Esophagus muscularis mucosa (tissue), 4 donors: ENCODE data around the gene STK24. TPM values are rescaled to one million over a fixed set of nuclear protein-coding genes. Genes with fewer than 3 reads are reported as not detected.

Experiments
- DNase-seq: peaks from one replicate; pipeline ENCODE4 v3.0.0-alpha.2; 2017; ENCODE audit errors: extremely low spot score
- H3K27ac ChIP-seq, 4 donors: fragments of 200-600 bp; sonication (generic); replicated peaks in 1 of 4; 1 replicate in 3 of 4; 2 replicates in 1 of 4; pipeline ENCODE4 v1.5.1; 2016 to 2019; ENCODE audit warnings: mild to moderate bottlenecking in 1 of 4
- H3K27me3 ChIP-seq, 4 donors: fragments of 200-600 bp; sonication (generic); one replicate each; pipeline versions ENCODE4 v1.5.1 to v1.6.0; 2016 to 2019
- H3K36me3 ChIP-seq, 4 donors: fragments of 200-600 bp; sonication (generic); one replicate each; pipeline ENCODE4 v1.5.1; 2016 to 2019
- H3K4me1 ChIP-seq, 4 donors: fragments of 200-600 bp; sonication (generic); one replicate each; pipeline ENCODE4 v1.5.1; 2016 to 2019
- H3K4me3 ChIP-seq, 4 donors: fragments of 200-600 bp; sonication (generic); 1 replicate in 2 of 4; 2 replicates in 2 of 4; pipeline ENCODE4 v1.5.1; 2016 to 2019; ENCODE audit warnings: mild to moderate bottlenecking in 4 of 4, moderate library complexity in 1 of 4
- H3K9me3 ChIP-seq, 4 donors: fragments of 200-600 bp; sonication (generic); 1 replicate in 3 of 4; 2 replicates in 1 of 4; pipeline ENCODE4 v1.5.1; 2016 to 2019
- CTCF ChIP-seq, 3 experiments: fragments of 200-600 bp in 2 of 3; fragments of 450-650 bp in 1 of 3; sonication (generic) in 2 of 3; IDR thresholded peaks; one replicate each; pipeline ENCODE4 v1.5.1; 2017 to 2019; ENCODE audit warnings: antibody characterized with exemption in 3 of 3, mild to moderate bottlenecking in 2 of 3, moderate library complexity in 1 of 3
- EP300 ChIP-seq: sonication (generic); formaldehyde crosslinking; IDR thresholded peaks from one replicate; pipeline ENCODE4 v1.6.1; 2017; ENCODE audit warnings: antibody characterized with exemption
- POLR2A ChIP-seq: fragments of 450-650 bp; IDR thresholded peaks from one replicate; pipeline ENCODE4 v1.6.1; 2017; ENCODE audit warnings: antibody characterized with exemption, moderate library complexity, mild to moderate bottlenecking, low read depth
- POLR2AphosphoS5 ChIP-seq, 2 donors: sonication (generic); formaldehyde crosslinking; IDR thresholded peaks; one replicate each; pipeline ENCODE4 v1.6.1; 2017; ENCODE audit warnings: antibody characterized with exemption in 2 of 2
- whole genome bisulfite sequencing: methylation state at CpG from one replicate; pipeline ENCODE4 v1.1.5; 2018; 5-methylcytosine and 5-hydroxymethylcytosine counted together
- intact Hi-C: fragments of 100-400 bp; cut with DNase I; formaldehyde crosslinking; loops from one replicate; pipeline ENCODE4 v1.15.1; 2023
- total RNA-seq, 4 donors: library from RNA; depleted of rRNA; stranded (reverse); fragments of >200 nt; gene quantifications; one replicate each; pipeline versions ENCODE4 v1.1.0 to v1.2.1, GENCODE V29; 2016

STK24 gene
- total RNA-seq, 4 donors from 2014 or later, result 61.9 to 108 (median 96.7) TPM

- 97% methylated on average over 7 of the region's 7 CpGs for WGBS
- Histone ChIP-seq H3K27ac (no peak overlapping the region), H3K4me3 (no peak overlapping the region), H3K36me3 (no peaks in the 10 kb centered on the region), H3K9me3 (no peaks in the 10 kb centered on the region), H3K27me3 (no peaks in the 10 kb centered on the region), H3K4me1 (peaks cover 39 to 91% (median 85%) of the 10 kb centered on the region in 4 donors)
- intact Hi-C loops, result no loop called here
- no peak for DNase-seq
- TF ChIP-seq CTCF (IDR thresholded peaks at IDR 0.05), result no peak
- TF ChIP-seq EP300, result no peak
- no peak for TF ChIP-seq POLR2A
- no peak for TF ChIP-seq POLR2AphosphoS5 (IDR thresholded peaks at IDR 0.05)
Measured at GRCh38 chr13:98559169-98559568, 17.7 kb downstream of the STK24 start.

GRCh38 chr13:98557937-98558792 is 18.7 kb downstream of the STK24 start:
- intact Hi-C loops, result no loop called here
- H3K4me3 ChIP-seq, result no peak overlapping the region
- no peaks in the 10 kb centered on the region for H3K9me3 ChIP-seq
- H3K4me1 ChIP-seq, result peaks cover 48 to 91% (median 85%) of the 10 kb centered on the region in 4 donors
- TF ChIP-seq POLR2A, result no peak
- TF ChIP-seq CTCF (IDR thresholded peaks at IDR 0.05), result no peak
- no peak for TF ChIP-seq POLR2AphosphoS5 (IDR thresholded peaks at IDR 0.05)
- TF ChIP-seq EP300, result no peak
- no peaks in the 10 kb centered on the region for H3K36me3 ChIP-seq
- no peak for DNase-seq
- no peak overlapping the region for H3K27ac ChIP-seq
- no peaks in the 10 kb centered on the region for H3K27me3 ChIP-seq
- 56% methylated on average over 10 of the region's 10 CpGs for WGBS

GRCh38 chr13:98556968-98557631 is 19.8 kb downstream of the STK24 start:
- TF ChIP-seq CTCF (IDR thresholded peaks at IDR 0.05) (no peak), EP300 (no peak), POLR2A (no peak), POLR2AphosphoS5 (IDR thresholded peaks at IDR 0.05) (no peak)
- Histone ChIP-seq H3K4me3 (no peak overlapping the region), H3K27ac (no peak overlapping the region), H3K27me3 (no peaks in the 10 kb centered on the region), H3K9me3 (no peaks in the 10 kb centered on the region), H3K4me1 (peaks cover 46 to 91% (median 84%) of the 10 kb centered on the region in 4 donors), H3K36me3 (no peaks in the 10 kb centered on the region)
- 81% methylated on average over 10 of the region's 10 CpGs for WGBS
- intact Hi-C loops, result no loop called here
- DNase-seq, result no peak

GRCh38 chr13:98556142-98556816 is 20.6 kb downstream of the STK24 start:
- TF ChIP-seq EP300 (no peak), CTCF (IDR thresholded peaks at IDR 0.05) (no peak), POLR2A (no peak), POLR2AphosphoS5 (IDR thresholded peaks at IDR 0.05) (no peak)
- Histone ChIP-seq H3K27me3 (no peaks in the 10 kb centered on the region), H3K36me3 (no peaks in the 10 kb centered on the region), H3K4me3 (no peak overlapping the region), H3K4me1 (peaks cover 43 to 88% (median 77%) of the 10 kb centered on the region in 4 donors), H3K27ac (no peak overlapping the region), H3K9me3 (no peaks in the 10 kb centered on the region)
- no peak for DNase-seq
- WGBS, result 96% methylated on average over 7 of the region's 8 CpGs
- intact Hi-C loops, result no loop called here
